GM23338 (cell line): ENCODE measurements around the gene TMTC2. TPM values are rescaled to one million over a fixed set of nuclear protein-coding genes. Genes with fewer than 3 reads are reported as not detected.

Experiments
- ATAC-seq: fragments of 200-7000 bp; cut with Tn5 transposase; 3 replicates; pipeline ENCODE4 v1.9.1; 2020
- DNase-seq: peaks from one replicate; pipeline ENCODE4 v3.0.0-alpha.2; 2015; ENCODE audit warnings: low spot score
- H2AFZ ChIP-seq: fragments of 200-600 bp; sonication (generic); 2 replicates; pipeline ENCODE4 v1.8.0; 2016; ENCODE audit warnings: antibody characterized with exemption, mild to moderate bottlenecking, moderate library complexity
- H3F3A ChIP-seq: fragments of 200-600 bp; sonication (generic); replicated peaks from 2 replicates; pipeline ENCODE4 v1.8.0; 2017; ENCODE audit warnings: antibody characterized with exemption, mixed run types, low read depth
- H3K27ac ChIP-seq: fragments of 200-600 bp; sonication (generic); 2 replicates; pipeline ENCODE4 v1.6.1; 2016; ENCODE audit warnings: low read depth
- H3K27me3 ChIP-seq: fragments of 200-600 bp; sonication (generic); 2 replicates; pipeline ENCODE4 v1.8.0; 2016; ENCODE audit warnings: mild to moderate bottlenecking, mixed run types, moderate library complexity; ENCODE audit not compliant: insufficient read depth
- H3K36me3 ChIP-seq: fragments of 200-600 bp; sonication (generic); 2 replicates; pipeline ENCODE4 v1.8.0; 2016; ENCODE audit warnings: mild to moderate bottlenecking; ENCODE audit not compliant: insufficient read depth
- H3K4me1 ChIP-seq: fragments of 200-600 bp; sonication (generic); 2 replicates; pipeline ENCODE4 v1.8.0; 2016; ENCODE audit warnings: mild to moderate bottlenecking, moderate library complexity; ENCODE audit not compliant: insufficient read depth
- H3K4me2 ChIP-seq: fragments of 200-600 bp; sonication (generic); 2 replicates; pipeline ENCODE4 v1.7.1; 2017; ENCODE audit warnings: mixed run types
- H3K4me3 ChIP-seq: fragments of 200-600 bp; sonication (generic); 2 replicates; pipeline ENCODE4 v1.6.1; 2016; ENCODE audit warnings: mixed run types
- H3K79me2 ChIP-seq: fragments of 200-600 bp; sonication (generic); replicated peaks from 2 replicates; pipeline ENCODE4 v1.8.0; 2017; ENCODE audit warnings: mild to moderate bottlenecking; ENCODE audit not compliant: insufficient read depth
- H3K9me2 ChIP-seq: fragments of 200-600 bp; sonication (generic); 2 replicates; pipeline ENCODE4 v1.8.0; 2017; ENCODE audit not compliant: insufficient read depth
- H4K20me1 ChIP-seq: fragments of 200-600 bp; sonication (generic); replicated peaks from 2 replicates; pipeline ENCODE4 v1.8.0; 2017; ENCODE audit warnings: mild to moderate bottlenecking; ENCODE audit not compliant: insufficient read depth
- H3K27ac Mint-ChIP-seq: 2 replicates; pipeline ENCODE4 v1.8.0; 2020; ENCODE audit warnings: inconsistent platforms, mild to moderate bottlenecking, moderate library complexity, mixed read lengths
- H3K27me3 Mint-ChIP-seq: 3 replicates; pipeline ENCODE4 v1.8.0; 2022; ENCODE audit warnings: low read depth, mild to moderate bottlenecking, moderate library complexity, mixed read lengths, inconsistent platforms; ENCODE audit not compliant: insufficient read depth, poor library complexity
- H3K36me3 Mint-ChIP-seq: 3 replicates; pipeline ENCODE4 v1.8.0; 2021; ENCODE audit warnings: low read depth, mild to moderate bottlenecking, inconsistent platforms, moderate library complexity, mixed read lengths
- H3K4me1 Mint-ChIP-seq: 3 replicates; pipeline ENCODE4 v1.8.0; 2020; ENCODE audit warnings: mild to moderate bottlenecking, inconsistent platforms, mixed read lengths
- H3K4me3 Mint-ChIP-seq: 3 replicates; pipeline ENCODE4 v1.8.0; 2021; ENCODE audit warnings: moderate library complexity, mild to moderate bottlenecking, inconsistent platforms, mixed read lengths
- H3K9me3 Mint-ChIP-seq: 3 replicates; pipeline ENCODE4 v1.8.0; 2020; ENCODE audit warnings: moderate library complexity, mild to moderate bottlenecking, inconsistent platforms, mixed read lengths
- CREB1 ChIP-seq: fragments of 250-450 bp; sonication (Bioruptor Pico); IDR thresholded peaks from 2 replicates; pipeline ENCODE4 v1.5.0; 2020; ENCODE audit warnings: low read depth, mild to moderate bottlenecking, moderate library complexity
- CTCF ChIP-seq, 2 experiments: fragments of 200-600 bp in 1 of 2; sonication (generic) in 1 of 2; conservative IDR thresholded peaks; 2 replicates each; pipeline versions ENCODE4 v1.5.1 to v1.6.1; 2016 to 2017; ENCODE audit warnings: antibody characterized with exemption in 2 of 2, low read depth in 2 of 2, mild to moderate bottlenecking in 2 of 2, moderate library complexity in 1 of 2
- ETS1 ChIP-seq: IDR thresholded peaks from 2 replicates; pipeline ENCODE4 v1.6.1; 2016; ENCODE audit warnings: antibody characterized with exemption
- EZH2 ChIP-seq: fragments of 200-600 bp; sonication (generic); IDR thresholded peaks from one replicate; pipeline ENCODE4 v1.8.0; 2017; ENCODE audit warnings: antibody characterized with exemption, mild to moderate bottlenecking, low read depth; ENCODE audit not compliant: unreplicated experiment
- EZH2phosphoT487 ChIP-seq: fragments of 200-600 bp; sonication (generic); IDR thresholded peaks from one replicate; pipeline ENCODE4 v1.8.1; 2018; ENCODE audit warnings: antibody characterized with exemption; ENCODE audit not compliant: unreplicated experiment
- JUNB ChIP-seq: IDR thresholded peaks from one replicate; pipeline ENCODE4 v1.6.1; 2016; ENCODE audit warnings: antibody characterized with exemption; ENCODE audit not compliant: unreplicated experiment
- NANOG ChIP-seq: IDR thresholded peaks from 2 replicates; pipeline ENCODE4 v1.6.1; 2016; ENCODE audit warnings: antibody characterized with exemption, borderline replicate concordance
- POLR2AphosphoS5 ChIP-seq: IDR thresholded peaks from 2 replicates; pipeline ENCODE4 v1.6.1; 2016; ENCODE audit warnings: antibody characterized with exemption, low read depth
- REST ChIP-seq: IDR thresholded peaks from one replicate; pipeline ENCODE4 v1.6.1; 2018; ENCODE audit warnings: antibody characterized with exemption; ENCODE audit not compliant: unreplicated experiment
- STAT1 ChIP-seq: IDR thresholded peaks from one replicate; pipeline ENCODE4 v1.6.1; 2016; ENCODE audit warnings: antibody characterized with exemption; ENCODE audit not compliant: unreplicated experiment
- ZNF114 ChIP-seq: fragments of 250-450 bp; sonication (Bioruptor Pico); IDR thresholded peaks from 2 replicates; pipeline ENCODE4 v1.5.0; 2020; ENCODE audit warnings: mild to moderate bottlenecking, moderate library complexity
- ZNF331 ChIP-seq: fragments of 250-450 bp; sonication (Bioruptor Pico); IDR thresholded peaks from 2 replicates; pipeline ENCODE4 v1.5.0; 2020; ENCODE audit warnings: low read depth, mild to moderate bottlenecking, moderate library complexity
- ZNF462 ChIP-seq: fragments of 250-450 bp; sonication (Bioruptor Pico); IDR thresholded peaks from 2 replicates; pipeline ENCODE4 v1.5.0; 2020; ENCODE audit warnings: mild to moderate bottlenecking, moderate library complexity
- polyA plus RNA-seq: library from polyadenylated mRNA; unstranded; fragments of >200 nt; fragmentation: Nextera tagmentation; extraction: Ambion mirVana; gene quantifications from 2 replicates; pipeline ENCODE4 v1.2.1, GENCODE V29; 2016
- total RNA-seq: library from RNA; depleted of rRNA; stranded (reverse); fragments of >200 nt; shearing (Covaris generic); gene quantifications from 2 replicates; pipeline ENCODE4 v1.2.3, GENCODE V29; 2014

TMTC2 gene
- total and polyA plus RNA-seq, 2 experiments from 2014 or later = 0.57 to 6.5 TPM

GRCh38 chr12:83077041-83077440 is 390.3 kb downstream of the TMTC2 start:
- Mint-ChIP-seq H3K27me3 (peaks cover 4% of the 10 kb centered on the region), H3K4me3 (no peak overlapping the region), H3K4me1 (peaks cover 29% of the 10 kb centered on the region), H3K36me3 (peaks cover 21% of the 10 kb centered on the region), H3K27ac (no peak overlapping the region), H3K9me3 (0 out of 3 replicates have a peak, but pooled peaks cover 4% of the 10 kb centered on the region)
- Histone ChIP-seq H3K4me3 (no peak overlapping the region), H3K27me3 (no peaks in the 10 kb centered on the region), H3K27ac (no peak overlapping the region), H3K79me2 (no peaks in the 10 kb centered on the region), H3K4me2 (no peak overlapping the region), H3K9me2 (no peaks in the 10 kb centered on the region), H3K36me3 (no peaks in the 10 kb centered on the region), H2AFZ (no peak overlapping the region), H3F3A (no peaks in the 10 kb centered on the region), H4K20me1 (no peaks in the 10 kb centered on the region), H3K4me1 (no peaks in the 10 kb centered on the region; the same call in 1 of the 2 replicates)
- ATAC-seq (no peak), DNase-seq (no peak)
- TF ChIP-seq ZNF462 (CRISPR knock-in tag) (no peak), ETS1 (no peak), JUNB (no peak), STAT1 (no peak), EZH2 (no peak), CTCF (conservative IDR thresholded peaks at IDR 0.05; ENCODE audit: low read depth in 2 of 2) (no peak), NANOG (no peak), CREB1 (CRISPR knock-in tag) (no peak), POLR2AphosphoS5 (no peak), ZNF331 (no peak), REST (no peak), EZH2phosphoT487 (no peak), ZNF114 (CRISPR knock-in tag) (no peak)
